Measurements from ENCODE around the gene TLE6.
A peak's percentile ranks its signal among the peaks of the same experiment; 100 is the strongest.

The TLE6 gene

DNA sequence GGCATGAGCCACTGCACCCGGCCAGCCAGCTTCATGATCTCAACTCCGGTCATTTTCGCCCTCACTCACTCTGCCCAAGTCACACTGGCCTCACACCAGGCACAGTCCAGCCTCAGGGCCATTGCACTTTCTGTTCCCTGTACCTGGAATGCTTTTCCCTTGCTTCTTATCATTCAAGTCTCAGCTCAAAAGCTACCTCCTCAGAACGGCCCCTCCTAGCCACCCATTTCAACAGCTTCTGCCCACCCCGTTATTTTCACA lies 54.2 kb downstream of the TLE6 start:
- no peak overlapping the region for H4K91ac ChIP-seq (ENCODE audit: low read length)
- no peak overlapping the region for H3K9ac ChIP-seq (ENCODE audit: low read length)
- 67% methylated on average over 4 of the region's 5 CpGs for WGBS
- H2AK5ac ChIP-seq (ENCODE audit: low read length, severe bottlenecking) = no peak overlapping the region
- H2AFZ ChIP-seq (ENCODE audit: low read depth, low read length) = no peak overlapping the region
- H3K9me3 ChIP-seq (ENCODE audit: control insufficient read depth, low read length) = no peaks in the 10 kb centered on the region
- no peak overlapping the region for H3K27ac ChIP-seq (ENCODE audit: low read length, poor library complexity, severe bottlenecking)
- no peak overlapping the region for H3K18ac ChIP-seq (ENCODE audit: low read depth in 1 of 2, low read length in 2 of 2)
- no peak overlapping the region for H3K4me3 ChIP-seq (ENCODE audit: insufficient read depth in 1 of 2, low read depth in 1 of 2, low read length in 2 of 2)
- peaks cover 22% of the 10 kb centered on the region for H3K4me1 ChIP-seq (ENCODE audit: control insufficient read depth, insufficient read depth, low read depth, low read length)
- no peak overlapping the region for H2BK120ac ChIP-seq (ENCODE audit: low read depth, low read length)
- H4K8ac ChIP-seq (ENCODE audit: low read length) = no peak overlapping the region
- no peak overlapping the region for H3K23ac ChIP-seq (ENCODE audit: low read length in 2 of 2)
- H3K4ac ChIP-seq (ENCODE audit: low read depth in 1 of 2, low read length in 2 of 2) = no peak overlapping the region
- no peak overlapping the region for H2BK12ac ChIP-seq (ENCODE audit: low read length in 2 of 2)
- H3K4me2 ChIP-seq (ENCODE audit: low read length, poor library complexity, severe bottlenecking) = no peak overlapping the region
- H3K36me3 ChIP-seq (ENCODE audit: control insufficient read depth in 1 of 2, insufficient read depth in 2 of 2, low read depth in 1 of 2, low read length in 2 of 2) = no peaks in the 10 kb centered on the region
- no peak overlapping the region for H3K14ac ChIP-seq (ENCODE audit: low read length in 2 of 2)
- DNase-seq = no peak
- no peak overlapping the region for H2BK15ac ChIP-seq (ENCODE audit: low read depth, poor library complexity, severe bottlenecking)
- no peak overlapping the region for H2BK5ac ChIP-seq (ENCODE audit: low read depth, low read length, poor library complexity, severe bottlenecking)
- H3K27me3 ChIP-seq (ENCODE audit: control insufficient read depth in 1 of 2, insufficient read depth in 1 of 2, low read length in 2 of 2) = peaks cover 53 to 61% of the 10 kb centered on the region in 2 experiments
- H3K79me1 ChIP-seq (replicated peaks; ENCODE audit: low read length, poor library complexity, severe bottlenecking) = no peaks in the 10 kb centered on the region

GRCh38 chr19:3033595-3034405 lies 56.4 kb downstream of the TLE6 start:
- H3K36me3 ChIP-seq (ENCODE audit: control insufficient read depth in 1 of 2, insufficient read depth in 2 of 2, low read depth in 1 of 2, low read length in 2 of 2) = no peaks in the 10 kb centered on the region
- no peaks in the 10 kb centered on the region for H3K9me3 ChIP-seq (ENCODE audit: control insufficient read depth, low read length)
- peak overlapping the region in 1 of 2 experiments; percentile 15 for H3K14ac ChIP-seq (ENCODE audit: low read length in 2 of 2)
- H3K23ac ChIP-seq (ENCODE audit: low read length in 2 of 2) = peak overlapping the region in 1 of 2 experiments; percentile 88
- H4K8ac ChIP-seq (ENCODE audit: low read length) = peak overlapping the region; percentile 49
- H2BK12ac ChIP-seq (ENCODE audit: low read length in 2 of 2) = peak overlapping the region in 1 of 2 experiments; percentile 70
- H3K4ac ChIP-seq (ENCODE audit: low read depth in 1 of 2, low read length in 2 of 2) = no peak overlapping the region
- H3K27me3 ChIP-seq (ENCODE audit: control insufficient read depth in 1 of 2, insufficient read depth in 1 of 2, low read length in 2 of 2) = peaks cover 32 to 39% of the 10 kb centered on the region in 2 experiments
- H3K27ac ChIP-seq (ENCODE audit: low read length, poor library complexity, severe bottlenecking) = no peak overlapping the region
- no peak overlapping the region for H3K4me2 ChIP-seq (ENCODE audit: low read length, poor library complexity, severe bottlenecking)
- peaks cover 23% of the 10 kb centered on the region for H3K4me1 ChIP-seq (ENCODE audit: control insufficient read depth, insufficient read depth, low read depth, low read length)
- 71% methylated on average over 11 of the region's 11 CpGs for WGBS
- H2BK120ac ChIP-seq (ENCODE audit: low read depth, low read length) = peak overlapping the region; percentile 64
- H3K79me1 ChIP-seq (replicated peaks; ENCODE audit: low read length, poor library complexity, severe bottlenecking) = no peaks in the 10 kb centered on the region
- DNase-seq = no peak
- H3K9ac ChIP-seq (ENCODE audit: low read length) = no peak overlapping the region
- peak overlapping the region; percentile 75 to 90 for H3K18ac ChIP-seq (ENCODE audit: low read depth in 1 of 2, low read length in 2 of 2)
- no peak overlapping the region for H2BK15ac ChIP-seq (ENCODE audit: low read depth, poor library complexity, severe bottlenecking)
- H4K91ac ChIP-seq (ENCODE audit: low read length) = no peak overlapping the region
- no peak overlapping the region for H2BK5ac ChIP-seq (ENCODE audit: low read depth, low read length, poor library complexity, severe bottlenecking)
- no peak overlapping the region for H3K4me3 ChIP-seq (ENCODE audit: insufficient read depth in 1 of 2, low read depth in 1 of 2, low read length in 2 of 2)
- peak overlapping the region; percentile 67 for H2AK5ac ChIP-seq (ENCODE audit: low read length, severe bottlenecking)
- no peak overlapping the region for H2AFZ ChIP-seq (ENCODE audit: low read depth, low read length)

DNA sequence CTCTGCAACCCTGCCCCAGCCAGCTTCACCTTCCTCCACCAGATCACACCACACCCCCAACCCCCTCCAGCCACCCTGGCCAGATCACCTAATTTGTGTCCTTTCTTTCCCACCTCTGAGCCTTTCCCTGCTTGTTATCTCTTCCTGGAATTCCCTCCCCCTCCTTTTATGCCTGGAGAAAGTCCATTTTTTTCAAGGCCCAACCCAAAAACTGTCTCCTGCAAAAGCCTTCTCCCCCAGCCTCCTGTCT lies 57.0 kb downstream of the TLE6 start:
- H2BK120ac ChIP-seq (ENCODE audit: low read depth, low read length) = peak overlapping the region; percentile 64
- H3K4ac ChIP-seq (ENCODE audit: low read depth in 1 of 2, low read length in 2 of 2) = no peak overlapping the region
- H3K23ac ChIP-seq (ENCODE audit: low read length in 2 of 2) = no peak overlapping the region
- DNase-seq = no peak
- no peaks in the 10 kb centered on the region for H3K79me1 ChIP-seq (replicated peaks; ENCODE audit: low read length, poor library complexity, severe bottlenecking)
- H4K8ac ChIP-seq (ENCODE audit: low read length) = peak overlapping the region; percentile 49
- no peaks in the 10 kb centered on the region for H3K36me3 ChIP-seq (ENCODE audit: control insufficient read depth in 1 of 2, insufficient read depth in 2 of 2, low read depth in 1 of 2, low read length in 2 of 2)
- H3K14ac ChIP-seq (ENCODE audit: low read length in 2 of 2) = no peak overlapping the region
- no peak overlapping the region for H2BK5ac ChIP-seq (ENCODE audit: low read depth, low read length, poor library complexity, severe bottlenecking)
- peak overlapping the region; percentile 92 for H3K9ac ChIP-seq (ENCODE audit: low read length)
- H2BK12ac ChIP-seq (ENCODE audit: low read length in 2 of 2) = peak overlapping the region in 1 of 2 experiments; percentile 70
- H2BK15ac ChIP-seq (ENCODE audit: low read depth, poor library complexity, severe bottlenecking) = no peak overlapping the region
- H3K27ac ChIP-seq (ENCODE audit: low read length, poor library complexity, severe bottlenecking) = no peak overlapping the region
- H3K27me3 ChIP-seq (ENCODE audit: control insufficient read depth in 1 of 2, insufficient read depth in 1 of 2, low read length in 2 of 2) = peaks cover 32 to 37% of the 10 kb centered on the region in 2 experiments
- H2AK5ac ChIP-seq (ENCODE audit: low read length, severe bottlenecking) = peak overlapping the region; percentile 67
- no peak overlapping the region for H4K91ac ChIP-seq (ENCODE audit: low read length)
- H2AFZ ChIP-seq (ENCODE audit: low read depth, low read length) = no peak overlapping the region
- H3K4me1 ChIP-seq (ENCODE audit: control insufficient read depth, insufficient read depth, low read depth, low read length) = peaks cover 22% of the 10 kb centered on the region
- peak overlapping the region; percentile 75 to 90 for H3K18ac ChIP-seq (ENCODE audit: low read depth in 1 of 2, low read length in 2 of 2)
- H3K4me3 ChIP-seq (ENCODE audit: insufficient read depth in 1 of 2, low read depth in 1 of 2, low read length in 2 of 2) = peak overlapping the region in 1 of 2 experiments; percentile 82
- H3K9me3 ChIP-seq (ENCODE audit: control insufficient read depth, low read length) = no peaks in the 10 kb centered on the region
- H3K4me2 ChIP-seq (ENCODE audit: low read length, poor library complexity, severe bottlenecking) = no peak overlapping the region

DNA sequence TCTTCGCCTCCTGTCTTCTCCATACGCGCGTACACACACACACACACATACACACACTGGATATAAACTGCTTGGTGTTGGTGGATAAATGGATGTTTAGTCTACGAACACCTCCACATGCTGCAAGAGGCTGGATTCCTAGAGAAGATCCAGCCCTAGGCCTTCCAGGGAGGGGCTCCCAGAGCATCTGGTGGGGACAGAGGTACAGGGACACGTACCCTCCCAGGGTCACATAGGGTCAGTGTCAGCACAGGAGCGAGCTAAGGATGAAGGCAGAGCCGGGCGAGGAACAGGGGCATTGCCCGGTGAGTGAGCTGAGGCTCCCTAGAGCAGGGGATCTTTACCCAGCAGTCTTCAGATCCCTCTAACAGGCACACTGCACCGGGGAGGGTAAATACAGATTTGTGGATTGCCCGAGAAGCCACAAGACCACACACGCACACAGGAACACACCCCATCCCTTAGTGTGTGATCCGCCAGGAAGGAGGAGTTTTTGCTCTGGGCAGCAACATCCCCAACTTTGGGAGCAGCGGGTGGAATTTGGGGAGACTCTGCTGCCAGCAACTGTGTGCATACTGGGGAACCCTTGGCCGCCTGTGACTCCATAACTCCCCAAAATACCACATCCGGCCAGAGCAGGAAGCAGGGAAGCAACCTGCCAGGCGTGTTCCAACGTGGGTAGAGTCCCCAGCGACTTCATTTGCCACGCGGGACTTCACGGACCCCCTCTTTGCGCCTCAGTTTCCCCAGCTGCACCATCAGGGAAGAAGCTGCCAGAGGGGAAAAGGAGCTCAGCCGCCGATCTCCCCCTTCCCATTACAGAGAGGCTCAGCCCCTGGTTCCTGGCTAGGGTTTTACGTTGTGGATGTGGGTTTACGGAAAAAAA lies 57.5 kb downstream of the TLE6 start:
- H4K8ac ChIP-seq (ENCODE audit: low read length) = peak overlapping the region; percentile 49
- H3K27ac ChIP-seq (ENCODE audit: low read length, poor library complexity, severe bottlenecking) = peak overlapping the region; percentile 48
- H2BK15ac ChIP-seq (ENCODE audit: low read depth, poor library complexity, severe bottlenecking) = peak overlapping the region; percentile 78
- peak overlapping the region; percentile 49 to 82 for H3K4me3 ChIP-seq (ENCODE audit: insufficient read depth in 1 of 2, low read depth in 1 of 2, low read length in 2 of 2)
- H3K18ac ChIP-seq (ENCODE audit: low read depth in 1 of 2, low read length in 2 of 2) = peak overlapping the region; percentile 75 to 90
- peak; percentile 76 for DNase-seq
- peak overlapping the region; percentile 65 for H2BK120ac ChIP-seq (ENCODE audit: low read depth, low read length)
- H3K23ac ChIP-seq (ENCODE audit: low read length in 2 of 2) = peak overlapping the region in 1 of 2 experiments; percentile 66
- H2BK5ac ChIP-seq (ENCODE audit: low read depth, low read length, poor library complexity, severe bottlenecking) = peak overlapping the region; percentile 75
- no peaks in the 10 kb centered on the region for H3K79me1 ChIP-seq (replicated peaks; ENCODE audit: low read length, poor library complexity, severe bottlenecking)
- H4K91ac ChIP-seq (ENCODE audit: low read length) = peak overlapping the region; percentile 40
- peak overlapping the region in 1 of 2 experiments; percentile 79 for H3K14ac ChIP-seq (ENCODE audit: low read length in 2 of 2)
- H3K9me3 ChIP-seq (ENCODE audit: control insufficient read depth, low read length) = no peaks in the 10 kb centered on the region
- H3K4me2 ChIP-seq (ENCODE audit: low read length, poor library complexity, severe bottlenecking) = peak overlapping the region; percentile 99
- no peaks in the 10 kb centered on the region for H3K36me3 ChIP-seq (ENCODE audit: control insufficient read depth in 1 of 2, insufficient read depth in 2 of 2, low read depth in 1 of 2, low read length in 2 of 2)
- peaks cover 27 to 31% of the 10 kb centered on the region in 2 experiments for H3K27me3 ChIP-seq (ENCODE audit: control insufficient read depth in 1 of 2, insufficient read depth in 1 of 2, low read length in 2 of 2)
- H2AFZ ChIP-seq (ENCODE audit: low read depth, low read length) = peak overlapping the region; percentile 15
- H2BK12ac ChIP-seq (ENCODE audit: low read length in 2 of 2) = peak overlapping the region; percentile 44 to 79
- WGBS = 4% methylated on average over 17 of the region's 28 CpGs
- peak overlapping the region; percentile 70 for H2AK5ac ChIP-seq (ENCODE audit: low read length, severe bottlenecking)
- peak overlapping the region; percentile 19 to 92 for H3K4ac ChIP-seq (ENCODE audit: low read depth in 1 of 2, low read length in 2 of 2)
- peak overlapping the region; percentile 92 for H3K9ac ChIP-seq (ENCODE audit: low read length)
- peaks cover 22% of the 10 kb centered on the region for H3K4me1 ChIP-seq (ENCODE audit: control insufficient read depth, insufficient read depth, low read depth, low read length)
